ENCODE results near the gene CDYL2.

Gene CDYL2

DNA sequence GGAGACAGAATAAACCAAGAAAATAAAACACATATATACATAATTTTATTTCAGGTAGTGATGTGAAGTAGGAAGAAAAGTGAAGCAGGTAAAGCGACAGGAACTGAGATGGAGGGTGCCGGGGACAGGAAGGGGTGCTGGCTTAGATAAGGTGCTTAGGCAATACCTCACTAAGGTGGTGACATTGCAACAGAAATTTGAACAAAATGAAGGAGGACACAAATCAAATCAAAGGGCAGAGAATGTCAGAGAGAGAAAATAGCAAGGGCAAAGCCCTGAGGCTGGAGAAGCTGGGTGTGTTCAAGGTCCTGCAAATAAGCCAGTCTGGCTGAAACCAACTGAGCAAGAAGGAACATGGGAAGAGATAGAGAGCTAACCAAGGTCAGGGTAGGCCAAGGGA lies 5.0 kb upstream of the CDYL2 start:
- Histone ChIP-seq H3K36me3 (ENCODE audit: insufficient read depth) (no peaks in the 10 kb centered on the region), H3K27ac (no peak overlapping the region), H3K27me3 (ENCODE audit: insufficient read depth, low read depth) (no peaks in the 10 kb centered on the region), H3K79me2 (ENCODE audit: insufficient read depth, low read depth) (no peaks in the 10 kb centered on the region), H3K4me3 (IDR thresholded peaks at IDR 0.05; ENCODE audit: insufficient read depth, low read depth, low read length) (no peak overlapping the region), H4K20me1 (ENCODE audit: insufficient read depth) (no peaks in the 10 kb centered on the region), H3K9ac (no peak overlapping the region), H3K4me2 (no peak overlapping the region), H2AFZ (ENCODE audit: low read depth) (no peak overlapping the region), H3K4me1 (ENCODE audit: low read depth, poor library complexity, severe bottlenecking) (peaks cover 6% of the 10 kb centered on the region)
- TF ChIP-seq, protein P1, sequence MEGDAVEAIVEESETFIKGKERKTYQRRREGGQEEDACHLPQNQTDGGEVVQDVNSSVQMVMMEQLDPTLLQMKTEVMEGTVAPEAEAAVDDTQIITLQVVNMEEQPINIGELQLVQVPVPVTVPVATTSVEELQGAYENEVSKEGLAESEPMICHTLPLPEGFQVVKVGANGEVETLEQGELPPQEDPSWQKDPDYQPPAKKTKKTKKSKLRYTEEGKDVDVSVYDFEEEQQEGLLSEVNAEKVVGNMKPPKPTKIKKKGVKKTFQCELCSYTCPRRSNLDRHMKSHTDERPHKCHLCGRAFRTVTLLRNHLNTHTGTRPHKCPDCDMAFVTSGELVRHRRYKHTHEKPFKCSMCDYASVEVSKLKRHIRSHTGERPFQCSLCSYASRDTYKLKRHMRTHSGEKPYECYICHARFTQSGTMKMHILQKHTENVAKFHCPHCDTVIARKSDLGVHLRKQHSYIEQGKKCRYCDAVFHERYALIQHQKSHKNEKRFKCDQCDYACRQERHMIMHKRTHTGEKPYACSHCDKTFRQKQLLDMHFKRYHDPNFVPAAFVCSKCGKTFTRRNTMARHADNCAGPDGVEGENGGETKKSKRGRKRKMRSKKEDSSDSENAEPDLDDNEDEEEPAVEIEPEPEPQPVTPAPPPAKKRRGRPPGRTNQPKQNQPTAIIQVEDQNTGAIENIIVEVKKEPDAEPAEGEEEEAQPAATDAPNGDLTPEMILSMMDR (conservative IDR thresholded peaks at IDR 0.05; ENCODE audit: low read depth, low read length): no peak

DNA sequence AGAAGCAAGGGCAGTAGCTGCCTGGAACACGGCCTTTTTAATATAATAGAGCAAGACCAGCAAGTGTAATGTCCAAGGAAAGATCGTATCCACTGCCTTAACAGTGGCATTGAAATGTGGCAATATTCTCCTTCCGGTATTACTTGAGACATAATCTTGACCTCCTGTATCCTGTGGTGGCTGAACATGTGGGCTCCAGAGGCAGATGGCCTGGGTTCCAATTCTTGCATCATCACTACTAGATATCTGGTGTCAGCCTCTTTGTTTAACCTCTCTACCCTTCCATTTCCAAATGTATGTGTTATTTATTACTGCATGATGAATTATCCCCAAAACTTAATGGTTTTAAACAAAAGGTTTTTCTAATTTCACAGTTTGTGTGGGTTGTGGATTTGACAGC lies 3.5 kb upstream of the CDYL2 start:
- no peaks in the 10 kb centered on the region for H4K20me1 ChIP-seq (ENCODE audit: insufficient read depth)
- H3K4me2 ChIP-seq: no peak overlapping the region
- no peak overlapping the region for H3K4me3 ChIP-seq (IDR thresholded peaks at IDR 0.05; ENCODE audit: insufficient read depth, low read depth, low read length)
- peaks cover 6% of the 10 kb centered on the region for H3K4me1 ChIP-seq (ENCODE audit: low read depth, poor library complexity, severe bottlenecking)
- no peaks in the 10 kb centered on the region for H3K27me3 ChIP-seq (ENCODE audit: insufficient read depth, low read depth)
- TF ChIP-seq, protein P1 (conservative IDR thresholded peaks at IDR 0.05; ENCODE audit: low read depth, low read length): no peak
- H3K79me2 ChIP-seq (ENCODE audit: insufficient read depth, low read depth): peaks cover 3% of the 10 kb centered on the region; the same call in 1 of the 2 replicates
- no peak overlapping the region for H3K9ac ChIP-seq
- no peak overlapping the region for H2AFZ ChIP-seq (ENCODE audit: low read depth)
- H3K36me3 ChIP-seq (ENCODE audit: insufficient read depth): no peaks in the 10 kb centered on the region
- no peak overlapping the region for H3K27ac ChIP-seq

DNA sequence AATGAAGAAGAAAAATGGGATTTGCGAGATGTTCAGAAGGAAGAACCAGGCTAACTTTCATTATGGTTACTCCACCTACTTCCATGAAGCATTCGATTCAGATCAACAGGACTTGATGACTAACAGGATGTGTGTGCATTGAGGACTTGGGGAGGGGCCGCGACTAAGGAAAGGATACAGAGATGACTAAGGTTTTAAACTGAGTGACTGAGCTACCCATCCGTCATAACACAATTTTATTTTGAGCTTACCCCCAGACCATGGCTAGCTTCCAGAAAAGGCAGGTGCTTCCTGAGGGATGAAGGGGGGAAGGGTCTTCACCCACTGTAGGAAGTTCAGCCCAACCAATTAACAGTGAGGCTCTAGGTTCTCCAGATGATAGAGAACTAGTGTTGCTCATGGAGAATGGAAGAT lies 2.5 kb upstream of the CDYL2 start:
- Histone ChIP-seq H3K27ac (no peak overlapping the region), H4K20me1 (ENCODE audit: insufficient read depth) (no peaks in the 10 kb centered on the region), H3K9ac (no peak overlapping the region), H3K27me3 (ENCODE audit: insufficient read depth, low read depth) (no peaks in the 10 kb centered on the region), H2AFZ (ENCODE audit: low read depth) (no peak overlapping the region), H3K4me3 (IDR thresholded peaks at IDR 0.05; ENCODE audit: insufficient read depth, low read depth, low read length) (no peak overlapping the region), H3K36me3 (ENCODE audit: insufficient read depth) (no peaks in the 10 kb centered on the region), H3K4me2 (no peak overlapping the region), H3K4me1 (ENCODE audit: low read depth, poor library complexity, severe bottlenecking) (peaks cover 10% of the 10 kb centered on the region), H3K79me2 (ENCODE audit: insufficient read depth, low read depth) (peaks cover 13% of the 10 kb centered on the region; the same call in 1 of the 2 replicates)
- TF ChIP-seq, protein P1 (conservative IDR thresholded peaks at IDR 0.05; ENCODE audit: low read depth, low read length): no peak

DNA sequence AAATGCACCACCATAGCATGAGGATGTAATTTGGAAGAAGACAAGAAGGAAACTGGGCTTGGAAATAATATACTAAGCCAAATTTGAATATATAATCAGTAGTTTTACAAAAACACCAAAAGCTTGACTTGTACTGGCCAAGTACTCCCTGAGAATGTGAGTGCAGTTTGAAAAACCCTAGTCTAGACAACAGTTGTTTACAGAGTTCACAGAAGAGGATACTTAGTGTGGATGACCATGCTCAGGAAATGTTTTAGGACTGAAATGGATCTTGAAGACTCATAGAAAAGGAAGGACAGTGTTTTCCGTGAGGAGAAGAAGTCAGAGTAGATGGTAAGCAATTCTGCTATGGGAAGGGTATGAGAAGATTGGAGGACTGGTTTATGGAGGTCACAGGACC lies 1.9 kb upstream of the CDYL2 start:
- TF ChIP-seq, protein P1 (conservative IDR thresholded peaks at IDR 0.05; ENCODE audit: low read depth, low read length): no peak
- H3K4me3 ChIP-seq (IDR thresholded peaks at IDR 0.05; ENCODE audit: insufficient read depth, low read depth, low read length): no peak overlapping the region
- H3K36me3 ChIP-seq (ENCODE audit: insufficient read depth): no peaks in the 10 kb centered on the region
- H3K9ac ChIP-seq: no peak overlapping the region
- no peaks in the 10 kb centered on the region for H3K27me3 ChIP-seq (ENCODE audit: insufficient read depth, low read depth)
- no peak overlapping the region for H3K4me2 ChIP-seq
- H3K4me1 ChIP-seq (ENCODE audit: low read depth, poor library complexity, severe bottlenecking): peaks cover 10% of the 10 kb centered on the region
- H3K79me2 ChIP-seq (ENCODE audit: insufficient read depth, low read depth): peaks cover 19% of the 10 kb centered on the region; the same call in 1 of the 2 replicates
- H4K20me1 ChIP-seq (ENCODE audit: insufficient read depth): no peaks in the 10 kb centered on the region
- H2AFZ ChIP-seq (ENCODE audit: low read depth): no peak overlapping the region
- H3K27ac ChIP-seq: no peak overlapping the region
